Activated B cell treated with CpG ODN at 0.5 μM for 24 hours (primary cell): ENCODE results near the gene STXBP5L. TPM values are rescaled to one million over a fixed set of nuclear protein-coding genes. Genes with fewer than 3 reads are reported as not detected.

ENCODE experiments used
- ATAC-seq: fragments of 200-7000 bp; cut with Tn5 transposase; one replicate; pipeline ENCODE4 v1.10.0; 2021; ENCODE audit warnings: low read depth, mild to moderate bottlenecking, moderate library complexity
- CTCF ChIA-PET: fragments of 350-600 bp; sonication (Branson Sonifier 250); formaldehyde crosslinking; loops from one replicate; lab custom pipeline; 2021; ENCODE audit warnings: antibody characterized with exemption; lab: Charles Lee
- POLR2A ChIA-PET: fragments of 350-600 bp; sonication (Branson Sonifier 250); formaldehyde crosslinking; loops from one replicate; lab custom pipeline; 2021; ENCODE audit warnings: antibody characterized with exemption; lab: Charles Lee
- DNase-seq: peaks from one replicate; pipeline ENCODE4 v3.0.0; 2022
- H3K27ac Mint-ChIP-seq: one replicate; pipeline ENCODE4 v1.8.0; 2020; ENCODE audit warnings: mixed read lengths
- H3K27me3 Mint-ChIP-seq: one replicate; pipeline ENCODE4 v1.8.0; 2021; ENCODE audit warnings: mixed read lengths
- H3K36me3 Mint-ChIP-seq: one replicate; pipeline ENCODE4 v1.8.0; 2021; ENCODE audit warnings: low read depth, mixed read lengths
- H3K4me1 Mint-ChIP-seq: one replicate; pipeline ENCODE4 v1.8.0; 2021; ENCODE audit warnings: mixed read lengths
- H3K4me3 Mint-ChIP-seq: one replicate; pipeline ENCODE4 v1.8.0; 2020; ENCODE audit warnings: mild to moderate bottlenecking, mixed read lengths
- H3K9me3 Mint-ChIP-seq: one replicate; pipeline ENCODE4 v1.8.0; 2020; ENCODE audit warnings: mixed read lengths
- CTCF ChIP-seq: fragments of 200-600 bp; IDR thresholded peaks from one replicate; pipeline ENCODE4 v1.8.0; 2022; ENCODE audit warnings: antibody characterized with exemption, mild to moderate bottlenecking
- intact Hi-C: fragments of 100-400 bp; cut with micrococcal nuclease; formaldehyde crosslinking; loops from one replicate; pipeline ENCODE4 v1.15.1; 2024
- total RNA-seq: library from RNA; stranded (reverse); gene quantifications from 2 replicates; pipeline ENCODE4 v1.2.3, GENCODE V29; 2022

Gene STXBP5L
- total RNA-seq, 1 donor from 2014 or later: not detected

- peaks cover 2% of the 10 kb centered on the region for H3K9me3 Mint-ChIP-seq
- no peaks in the 10 kb centered on the region for H3K27me3 Mint-ChIP-seq
- H3K27ac Mint-ChIP-seq: no peak overlapping the region
- ChIA-PET CTCF (no interaction called here), POLR2A (no interaction called here)
- TF ChIP-seq CTCF: no peak
- no peak overlapping the region for H3K4me3 Mint-ChIP-seq
- DNase-seq (no peak), ATAC-seq (no peak)
- H3K4me1 Mint-ChIP-seq: no peaks in the 10 kb centered on the region
- H3K36me3 Mint-ChIP-seq: peaks cover 2% of the 10 kb centered on the region
- intact Hi-C loops: no loop called here
Observed at GRCh38 chr3:121462565-121462964, 554.6 kb downstream of the STXBP5L start.

GRCh38 chr3:121463745-121464144 is 555.7 kb downstream of the STXBP5L start:
- DNase-seq (no peak), ATAC-seq (no peak)
- ChIA-PET POLR2A (no interaction called here), CTCF (no interaction called here)
- Mint-ChIP-seq H3K27me3 (no peaks in the 10 kb centered on the region), H3K4me1 (no peaks in the 10 kb centered on the region), H3K36me3 (peaks cover 2% of the 10 kb centered on the region), H3K9me3 (peaks cover 2% of the 10 kb centered on the region), H3K4me3 (no peak overlapping the region), H3K27ac (no peak overlapping the region)
- TF ChIP-seq CTCF: no peak
- intact Hi-C loops: no loop called here

- ATAC-seq: no peak
- Mint-ChIP-seq H3K36me3 (peaks cover 2% of the 10 kb centered on the region), H3K27me3 (no peaks in the 10 kb centered on the region), H3K9me3 (peaks cover 2% of the 10 kb centered on the region), H3K4me1 (no peaks in the 10 kb centered on the region), H3K27ac (no peak overlapping the region), H3K4me3 (no peak overlapping the region)
- no peak for TF ChIP-seq CTCF
- intact Hi-C loops: no loop called here
- no peak for DNase-seq
- ChIA-PET CTCF (no interaction called here), POLR2A (no interaction called here)
Observed at GRCh38 chr3:121467085-121467484, 559.1 kb downstream of the STXBP5L start.

GRCh38 chr3:121473001-121473400 is 565.0 kb downstream of the STXBP5L start:
- TF ChIP-seq CTCF: no peak

More at GRCh38 chr3:121473001-121473400, 565.0 kb downstream of the STXBP5L start:
- ATAC-seq (no peak), DNase-seq (no peak)
- intact Hi-C loops: no loop called here
- Mint-ChIP-seq H3K4me3 (no peak overlapping the region), H3K36me3 (no peaks in the 10 kb centered on the region), H3K9me3 (no peaks in the 10 kb centered on the region), H3K27ac (no peak overlapping the region), H3K27me3 (no peaks in the 10 kb centered on the region), H3K4me1 (no peaks in the 10 kb centered on the region)
- ChIA-PET CTCF (no interaction called here), POLR2A (no interaction called here)

Other genes starting within 250 kb of the STXBP5L start
- gene HGD, start 226.0 kb upstream of the STXBP5L start, total RNA-seq: 0.78 and 1.0 TPM in 2 replicates
- 29.7 and 29.9 TPM in 2 replicates for gene RABL3, start 165.7 kb upstream of the STXBP5L start, total RNA-seq
- 22.1 and 22.9 TPM in 2 replicates for gene GTF2E1, start 165.5 kb upstream of the STXBP5L start, total RNA-seq